Panc1 (cell line): ENCODE data around the gene TMOD3. TPM values are rescaled to one million over a fixed set of nuclear protein-coding genes. Genes with fewer than 3 reads are reported as not detected.

ENCODE experiments used
- ATAC-seq: fragments of 200-7000 bp; cut with Tn5 transposase; 2 replicates; pipeline ENCODE4 v1.9.1; 2020; ENCODE audit warnings: mild to moderate bottlenecking, moderate library complexity
- BruUV-seq: library from RNA; stranded (reverse); fragments of 400-500 nt; replicated peaks from 2 replicates; lab custom pipeline; 2021; lab: Mats Ljungman, UMichigan
- CTCF ChIA-PET: fragments of 300-600 bp; sonication (Branson Sonifier 250); formaldehyde crosslinking; loops from one replicate; lab custom pipeline; 2022; ENCODE audit warnings: antibody characterized with exemption; lab: Charles Lee
- POLR2A ChIA-PET: fragments of 300-600 bp; sonication (Branson Sonifier 250); formaldehyde crosslinking; loops from one replicate; lab custom pipeline; 2022; ENCODE audit warnings: antibody characterized with exemption; lab: Charles Lee
- DNase-seq: peaks from one replicate; pipeline ENCODE4 v3.0.0-alpha.2; 2010; ENCODE audit warnings: low read depth, low spot score
- H3K27ac ChIP-seq: 2 replicates; pipeline ENCODE4 v1.5.1; 2011; ENCODE audit warnings: mild to moderate bottlenecking, low read length, inconsistent platforms
- H3K27me3 ChIP-seq: fragments of 200-500 bp; sonication (Bioruptor generic); 2 replicates; pipeline ENCODE4 v1.6.0; 2014; ENCODE audit warnings: low read length, inconsistent platforms; ENCODE audit not compliant: control insufficient read depth, insufficient read depth
- H3K36me3 ChIP-seq: fragments of 200-500 bp; sonication (Bioruptor generic); 2 replicates; pipeline ENCODE4 v1.5.1; 2014; ENCODE audit warnings: inconsistent platforms, mild to moderate bottlenecking, low read length, moderate library complexity; ENCODE audit not compliant: control insufficient read depth, insufficient read depth
- H3K4me1 ChIP-seq: 2 replicates; pipeline ENCODE4 v1.5.1; 2011; ENCODE audit warnings: inconsistent platforms, mild to moderate bottlenecking, low read length, moderate library complexity; ENCODE audit not compliant: control insufficient read depth, insufficient read depth
- H3K4me3 ChIP-seq, 2 experiments: 2 replicates each; pipeline ENCODE4 v1.5.1; 2011 to 2012; ENCODE audit warnings: low read depth in 2 of 2, low read length in 2 of 2, mild to moderate bottlenecking in 2 of 2, inconsistent platforms in 1 of 2, moderate library complexity in 1 of 2
- H3K9me3 ChIP-seq: fragments of 200-500 bp; sonication (Bioruptor generic); 2 replicates; pipeline ENCODE4 v1.5.1; 2014; ENCODE audit warnings: low read depth, mild to moderate bottlenecking, inconsistent platforms, low read length, moderate library complexity; ENCODE audit not compliant: control insufficient read depth, insufficient read depth
- POLR2AphosphoS5 ChIP-seq: IDR thresholded peaks from 2 replicates; pipeline ENCODE4 v1.6.1; 2012; ENCODE audit warnings: mild to moderate bottlenecking, low read depth, low read length, moderate library complexity
- SIN3A ChIP-seq: IDR thresholded peaks from 2 replicates; pipeline ENCODE4 v1.6.1; 2012; ENCODE audit warnings: low read depth, mild to moderate bottlenecking, low read length, moderate library complexity, borderline replicate concordance; ENCODE audit not compliant: insufficient read depth
- TCF7L2 ChIP-seq: IDR thresholded peaks from 2 replicates; pipeline ENCODE4 v1.6.1; 2011; ENCODE audit warnings: mild to moderate bottlenecking, low read depth, low read length, inconsistent platforms
- in situ Hi-C: cut with HindIII; loops from 2 replicates; pipeline ENCODE4 v1.10.0; 2016; ENCODE audit warnings: low sequenced_read_pairs, low pct_unique_long_range_greater_than_20kb
- intact Hi-C: fragments of 100-400 bp; cut with micrococcal nuclease; formaldehyde crosslinking; loops from one replicate; pipeline ENCODE4 v1.10.0; 2022; ENCODE audit not compliant: unreplicated experiment
- total RNA-seq: library from RNA; stranded (reverse); gene quantifications from one replicate; pipeline ENCODE4 v1.2.1, GENCODE V29; 2021; ENCODE audit not compliant: unreplicated experiment
- TF ChIP-seq, protein P1 (sequence below), 2 experiments: IDR thresholded peaks; 2 replicates each; pipeline ENCODE4 v1.6.1; 2011 to 2012; ENCODE audit warnings: low read depth in 2 of 2, control low read depth in 1 of 2, low read length in 1 of 2, mild to moderate bottlenecking in 1 of 2, moderate library complexity in 1 of 2; ENCODE audit not compliant: insufficient read depth in 1 of 2
- TF ChIP-seq, protein P2 (sequence below): fragments of 450-650 bp; IDR thresholded peaks from 2 replicates; pipeline ENCODE4 v1.5.1; 2017; ENCODE audit warnings: mild to moderate bottlenecking

Gene TMOD3
- total RNA-seq, 1 experiment from 2014 or later, result 53.4 TPM

DNA sequence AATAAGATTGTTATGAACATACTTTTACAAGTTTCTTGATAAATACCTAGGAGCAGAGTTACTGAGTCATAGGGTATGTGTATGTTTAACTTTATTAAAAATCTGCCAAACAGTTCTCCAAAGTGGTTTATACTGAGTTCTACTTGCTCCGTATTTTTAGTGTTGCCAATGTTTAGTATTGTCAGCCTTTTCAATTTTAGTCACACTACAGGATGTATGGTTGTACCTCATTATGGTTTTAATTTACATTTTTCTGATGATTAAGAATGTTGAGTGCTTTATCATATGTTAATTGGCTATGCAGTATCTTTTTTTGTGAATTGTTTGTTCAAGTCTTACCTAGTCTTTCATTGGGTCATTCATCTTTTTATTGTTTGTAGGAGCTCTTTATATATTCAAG is 4.3 kb downstream of the TMOD3 start:
- H3K36me3 ChIP-seq, result no peaks in the 10 kb centered on the region; the same call in 1 of the 2 replicates
- ATAC-seq (no peak), DNase-seq (no peak)
- in situ Hi-C loops, result no loop called here
- ChIA-PET CTCF (no interaction called here), POLR2A (no interaction called here)
- TF ChIP-seq TCF7L2 (no peak), POLR2AphosphoS5 (no peak), SIN3A (no peak)
- TF ChIP-seq, protein P1, sequence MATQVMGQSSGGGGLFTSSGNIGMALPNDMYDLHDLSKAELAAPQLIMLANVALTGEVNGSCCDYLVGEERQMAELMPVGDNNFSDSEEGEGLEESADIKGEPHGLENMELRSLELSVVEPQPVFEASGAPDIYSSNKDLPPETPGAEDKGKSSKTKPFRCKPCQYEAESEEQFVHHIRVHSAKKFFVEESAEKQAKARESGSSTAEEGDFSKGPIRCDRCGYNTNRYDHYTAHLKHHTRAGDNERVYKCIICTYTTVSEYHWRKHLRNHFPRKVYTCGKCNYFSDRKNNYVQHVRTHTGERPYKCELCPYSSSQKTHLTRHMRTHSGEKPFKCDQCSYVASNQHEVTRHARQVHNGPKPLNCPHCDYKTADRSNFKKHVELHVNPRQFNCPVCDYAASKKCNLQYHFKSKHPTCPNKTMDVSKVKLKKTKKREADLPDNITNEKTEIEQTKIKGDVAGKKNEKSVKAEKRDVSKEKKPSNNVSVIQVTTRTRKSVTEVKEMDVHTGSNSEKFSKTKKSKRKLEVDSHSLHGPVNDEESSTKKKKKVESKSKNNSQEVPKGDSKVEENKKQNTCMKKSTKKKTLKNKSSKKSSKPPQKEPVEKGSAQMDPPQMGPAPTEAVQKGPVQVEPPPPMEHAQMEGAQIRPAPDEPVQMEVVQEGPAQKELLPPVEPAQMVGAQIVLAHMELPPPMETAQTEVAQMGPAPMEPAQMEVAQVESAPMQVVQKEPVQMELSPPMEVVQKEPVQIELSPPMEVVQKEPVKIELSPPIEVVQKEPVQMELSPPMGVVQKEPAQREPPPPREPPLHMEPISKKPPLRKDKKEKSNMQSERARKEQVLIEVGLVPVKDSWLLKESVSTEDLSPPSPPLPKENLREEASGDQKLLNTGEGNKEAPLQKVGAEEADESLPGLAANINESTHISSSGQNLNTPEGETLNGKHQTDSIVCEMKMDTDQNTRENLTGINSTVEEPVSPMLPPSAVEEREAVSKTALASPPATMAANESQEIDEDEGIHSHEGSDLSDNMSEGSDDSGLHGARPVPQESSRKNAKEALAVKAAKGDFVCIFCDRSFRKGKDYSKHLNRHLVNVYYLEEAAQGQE (IDR thresholded peaks at IDR 0.05; ENCODE audit: insufficient read depth in 1 of 2, low read depth in 2 of 2, low read length in 1 of 2), result no peak
- TF ChIP-seq, protein P2, sequence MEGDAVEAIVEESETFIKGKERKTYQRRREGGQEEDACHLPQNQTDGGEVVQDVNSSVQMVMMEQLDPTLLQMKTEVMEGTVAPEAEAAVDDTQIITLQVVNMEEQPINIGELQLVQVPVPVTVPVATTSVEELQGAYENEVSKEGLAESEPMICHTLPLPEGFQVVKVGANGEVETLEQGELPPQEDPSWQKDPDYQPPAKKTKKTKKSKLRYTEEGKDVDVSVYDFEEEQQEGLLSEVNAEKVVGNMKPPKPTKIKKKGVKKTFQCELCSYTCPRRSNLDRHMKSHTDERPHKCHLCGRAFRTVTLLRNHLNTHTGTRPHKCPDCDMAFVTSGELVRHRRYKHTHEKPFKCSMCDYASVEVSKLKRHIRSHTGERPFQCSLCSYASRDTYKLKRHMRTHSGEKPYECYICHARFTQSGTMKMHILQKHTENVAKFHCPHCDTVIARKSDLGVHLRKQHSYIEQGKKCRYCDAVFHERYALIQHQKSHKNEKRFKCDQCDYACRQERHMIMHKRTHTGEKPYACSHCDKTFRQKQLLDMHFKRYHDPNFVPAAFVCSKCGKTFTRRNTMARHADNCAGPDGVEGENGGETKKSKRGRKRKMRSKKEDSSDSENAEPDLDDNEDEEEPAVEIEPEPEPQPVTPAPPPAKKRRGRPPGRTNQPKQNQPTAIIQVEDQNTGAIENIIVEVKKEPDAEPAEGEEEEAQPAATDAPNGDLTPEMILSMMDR, result no peak
- no TSS peak for BruUV-seq
- no peaks in the 10 kb centered on the region for H3K9me3 ChIP-seq
- H3K4me1 ChIP-seq, result peaks cover 35% of the 10 kb centered on the region
- intact Hi-C loops, result no loop called here
- no peaks in the 10 kb centered on the region for H3K27me3 ChIP-seq
- no peak overlapping the region for H3K27ac ChIP-seq
- H3K4me3 ChIP-seq, result no peak overlapping the region

DNA sequence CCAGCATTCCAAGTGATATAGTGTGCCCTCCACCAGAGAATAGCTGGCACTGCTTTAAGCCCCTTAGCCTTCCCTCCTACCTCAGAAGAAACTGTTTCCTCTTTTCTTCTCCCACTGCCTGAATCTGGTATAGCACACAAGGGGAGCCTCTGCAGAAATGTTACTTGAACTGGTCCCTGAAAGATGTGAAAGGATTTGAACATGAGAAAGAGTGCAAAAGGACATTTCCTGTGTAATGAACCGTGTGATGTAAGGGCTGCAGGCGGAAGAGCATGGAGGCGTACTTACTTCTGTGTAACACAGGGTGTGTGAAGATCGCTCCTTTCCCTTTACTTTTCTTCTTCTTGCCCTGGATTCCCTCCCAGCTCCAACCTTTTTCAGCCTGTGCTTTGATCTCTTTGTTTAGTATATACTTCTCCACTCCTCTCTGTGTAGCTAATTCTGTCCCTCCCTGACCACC is 8.4 kb downstream of the TMOD3 start:
- Histone ChIP-seq H3K27me3 (no peaks in the 10 kb centered on the region), H3K4me1 (peaks cover 38% of the 10 kb centered on the region), H3K9me3 (no peaks in the 10 kb centered on the region), H3K36me3 (no peaks in the 10 kb centered on the region), H3K27ac (peak overlapping the region; percentile 49), H3K4me3 (peak overlapping the region in 1 of 2 experiments; percentile 3; a peak in 1 of 4 replicates)
- peak; percentile 60 for ATAC-seq
- CTCF ChIA-PET, result interaction anchor here (0.6 kb wide), 1 partner anchor 891 kb away, joined by 4 read pairs; no protein-coding TSS in a partner anchor
- TF ChIP-seq TCF7L2 (peak; percentile 31; the same call in 1 of the 2 replicates), POLR2AphosphoS5 (no peak)
- TF ChIP-seq, protein P2, result no peak
- intact Hi-C loops (no loop called here), in situ Hi-C loops (no loop called here)
- DNase-seq, result no peak
- POLR2A ChIA-PET, result no interaction called here
- no TSS peak for BruUV-seq
